Activated T-cell treated with anti-CD3 and anti-CD28 coated beads, Interleukin-2, amount 50 U/mL, for 72 hours (primary cell): Measurements from ENCODE around the gene TUBGCP2. TPM values are rescaled to one million over a fixed set of nuclear protein-coding genes. Genes with fewer than 3 reads are reported as not detected.

ENCODE experiments used
- ATAC-seq, 2 donors: fragments of 150-1000 bp; cut with Tn5 transposase; replicated peaks in 1 of 2; 2 replicates each; pipeline ENCODE4 v1.10.0; 2021; ENCODE audit warnings: moderate library complexity in 2 of 2, mild to moderate bottlenecking in 1 of 2
- DNase-seq, 2 donors: peaks; one replicate each; pipeline ENCODE4 v3.0.0; 2021 to 2022; ENCODE audit warnings: mixed read lengths in 1 of 2
- H3K27ac Mint-ChIP-seq: one replicate; pipeline ENCODE4 v1.8.0; 2022; ENCODE audit warnings: mild to moderate bottlenecking, moderate library complexity, mixed read lengths
- H3K27me3 Mint-ChIP-seq: one replicate; pipeline ENCODE4 v1.8.0; 2022; ENCODE audit warnings: low read depth, mixed read lengths
- H3K36me3 Mint-ChIP-seq, 2 donors: one replicate each; pipeline ENCODE4 v1.8.0; 2022; ENCODE audit warnings: mixed read lengths in 2 of 2, mild to moderate bottlenecking in 1 of 2; ENCODE audit not compliant: insufficient read depth in 2 of 2
- H3K4me1 Mint-ChIP-seq: one replicate; pipeline ENCODE4 v1.8.0; 2022; ENCODE audit warnings: low read depth, mixed read lengths
- H3K4me3 Mint-ChIP-seq, 2 donors: one replicate each; pipeline ENCODE4 v1.8.0; 2022; ENCODE audit warnings: mild to moderate bottlenecking in 2 of 2, mixed read lengths in 2 of 2, moderate library complexity in 2 of 2
- H3K9me3 Mint-ChIP-seq, 2 donors: one replicate each; pipeline ENCODE4 v1.8.0; 2022; ENCODE audit warnings: mixed read lengths in 2 of 2
- total RNA-seq, 2 donors: library from RNA; stranded (reverse); gene quantifications; one replicate each; pipeline ENCODE4 v1.2.3, GENCODE V29; 2022

TUBGCP2 gene
- total RNA-seq, 2 donors from 2014 or later, result 50.9 to 51.2 TPM

- Mint-ChIP-seq H3K4me3 (no peak overlapping the region), H3K4me1 (peaks cover 20% of the 10 kb centered on the region), H3K27me3 (peaks cover 6% of the 10 kb centered on the region), H3K36me3 (no peaks in the 10 kb centered on the region), H3K27ac (no peak overlapping the region), H3K9me3 (no peaks in the 10 kb centered on the region)
- ATAC-seq, result no peak
- DNase-seq, result no peak
Observed at GRCh38 chr10:133253361-133253955, 55.2 kb downstream of the TUBGCP2 start.

GRCh38 chr10:133252223-133252552 is 56.5 kb downstream of the TUBGCP2 start:
- H3K36me3 Mint-ChIP-seq, result no peaks in the 10 kb centered on the region
- peaks cover 6% of the 10 kb centered on the region for H3K27me3 Mint-ChIP-seq
- H3K4me3 Mint-ChIP-seq, result no peak overlapping the region
- no peak overlapping the region for H3K27ac Mint-ChIP-seq
- ATAC-seq (no peak), DNase-seq (no peak)
- H3K9me3 Mint-ChIP-seq, result no peaks in the 10 kb centered on the region
- H3K4me1 Mint-ChIP-seq, result peaks cover 7% of the 10 kb centered on the region

GRCh38 chr10:133251388-133252222 is 57.1 kb downstream of the TUBGCP2 start:
- no peaks in the 10 kb centered on the region for H3K9me3 Mint-ChIP-seq
- H3K4me1 Mint-ChIP-seq, result peaks cover 1% of the 10 kb centered on the region
- no peak for DNase-seq
- peaks cover 6% of the 10 kb centered on the region for H3K27me3 Mint-ChIP-seq
- no peak overlapping the region for H3K4me3 Mint-ChIP-seq
- H3K36me3 Mint-ChIP-seq, result no peaks in the 10 kb centered on the region
- no peak for ATAC-seq
- no peak overlapping the region for H3K27ac Mint-ChIP-seq

GRCh38 chr10:133249975-133250754 is 58.5 kb downstream of the TUBGCP2 start:
- Mint-ChIP-seq H3K36me3 (no peaks in the 10 kb centered on the region), H3K4me1 (no peaks in the 10 kb centered on the region), H3K9me3 (no peaks in the 10 kb centered on the region), H3K27ac (no peak overlapping the region), H3K27me3 (peaks cover 6% of the 10 kb centered on the region), H3K4me3 (no peak overlapping the region)
- ATAC-seq (no peak), DNase-seq (no peak)

GRCh38 chr10:133249094-133249780 is 59.4 kb downstream of the TUBGCP2 start:
- no peaks in the 10 kb centered on the region for H3K4me1 Mint-ChIP-seq
- no peaks in the 10 kb centered on the region for H3K36me3 Mint-ChIP-seq
- H3K4me3 Mint-ChIP-seq, result no peak overlapping the region
- ATAC-seq (no peak), DNase-seq (no peak)
- peaks cover 6% of the 10 kb centered on the region for H3K27me3 Mint-ChIP-seq
- no peaks in the 10 kb centered on the region for H3K9me3 Mint-ChIP-seq
- H3K27ac Mint-ChIP-seq, result no peak overlapping the region

- no peak for DNase-seq
- no peak overlapping the region for H3K4me3 Mint-ChIP-seq
- no peaks in the 10 kb centered on the region for H3K9me3 Mint-ChIP-seq
- H3K27me3 Mint-ChIP-seq, result peaks cover 6% of the 10 kb centered on the region
- no peaks in the 10 kb centered on the region for H3K4me1 Mint-ChIP-seq
- H3K36me3 Mint-ChIP-seq, result no peaks in the 10 kb centered on the region
- no peak for ATAC-seq
- H3K27ac Mint-ChIP-seq, result no peak overlapping the region
Observed at GRCh38 chr10:133248334-133248715, 60.3 kb downstream of the TUBGCP2 start.

GRCh38 chr10:133247681-133248333 is 60.9 kb downstream of the TUBGCP2 start:
- Mint-ChIP-seq H3K27me3 (peaks cover 6% of the 10 kb centered on the region), H3K36me3 (no peaks in the 10 kb centered on the region), H3K4me3 (no peak overlapping the region), H3K27ac (no peak overlapping the region), H3K4me1 (no peaks in the 10 kb centered on the region), H3K9me3 (no peaks in the 10 kb centered on the region)
- DNase-seq (no peak), ATAC-seq (no peak)

GRCh38 chr10:133246236-133246626 is 62.4 kb downstream of the TUBGCP2 start:
- Mint-ChIP-seq H3K4me1 (peaks cover 7% of the 10 kb centered on the region), H3K27ac (no peak overlapping the region), H3K4me3 (no peak overlapping the region), H3K27me3 (peaks cover 19% of the 10 kb centered on the region), H3K9me3 (no peaks in the 10 kb centered on the region), H3K36me3 (no peaks in the 10 kb centered on the region)
- ATAC-seq (no peak), DNase-seq (no peak)

GRCh38 chr10:133245439-133246235 is 63.0 kb downstream of the TUBGCP2 start:
- peaks cover 25% of the 10 kb centered on the region for H3K27me3 Mint-ChIP-seq
- no peak overlapping the region for H3K4me3 Mint-ChIP-seq
- H3K9me3 Mint-ChIP-seq, result no peaks in the 10 kb centered on the region
- H3K27ac Mint-ChIP-seq, result no peak overlapping the region
- no peaks in the 10 kb centered on the region for H3K36me3 Mint-ChIP-seq
- ATAC-seq, result no peak
- H3K4me1 Mint-ChIP-seq, result peaks cover 13% of the 10 kb centered on the region
- no peak for DNase-seq

- no peaks in the 10 kb centered on the region for H3K9me3 Mint-ChIP-seq
- no peak overlapping the region for H3K4me3 Mint-ChIP-seq
- no peak overlapping the region for H3K27ac Mint-ChIP-seq
- peaks cover 16% of the 10 kb centered on the region for H3K4me1 Mint-ChIP-seq
- no peaks in the 10 kb centered on the region for H3K36me3 Mint-ChIP-seq
- peaks cover 36% of the 10 kb centered on the region for H3K27me3 Mint-ChIP-seq
- ATAC-seq (no peak), DNase-seq (no peak)
Observed at GRCh38 chr10:133243593-133243992, 65.1 kb downstream of the TUBGCP2 start.

- ATAC-seq (no peak), DNase-seq (no peak)
- Mint-ChIP-seq H3K4me3 (no peak overlapping the region), H3K4me1 (peaks cover 16% of the 10 kb centered on the region), H3K36me3 (no peaks in the 10 kb centered on the region), H3K27ac (no peak overlapping the region), H3K27me3 (peaks cover 38% of the 10 kb centered on the region), H3K9me3 (no peaks in the 10 kb centered on the region)
Observed at GRCh38 chr10:133242611-133243356, 65.9 kb downstream of the TUBGCP2 start.
